GM19193 (cell line): Measurements from ENCODE around the gene SAPCD2.
A peak's percentile ranks its signal among the peaks of the same experiment; 100 is the strongest.

Experiments
- POLR2A ChIP-seq: IDR thresholded peaks from 4 replicates; pipeline ENCODE4 v1.6.1; 2011; ENCODE audit not compliant: insufficient read depth, insufficient read length; ENCODE audit errors: extremely low read depth

SAPCD2 gene, protein sequence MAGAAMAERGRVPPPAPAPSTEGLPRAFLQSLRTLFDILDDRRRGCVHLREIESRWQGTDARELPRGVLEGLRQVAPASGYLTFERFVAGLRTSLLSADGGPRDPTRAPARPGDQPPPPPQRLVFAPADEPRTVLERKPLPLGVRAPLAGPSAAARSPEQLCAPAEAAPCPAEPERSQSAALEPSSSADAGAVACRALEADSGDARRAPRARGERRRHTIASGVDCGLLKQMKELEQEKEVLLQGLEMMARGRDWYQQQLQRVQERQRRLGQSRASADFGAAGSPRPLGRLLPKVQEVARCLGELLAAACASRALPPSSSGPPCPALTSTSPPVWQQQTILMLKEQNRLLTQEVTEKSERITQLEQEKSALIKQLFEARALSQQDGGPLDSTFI

DNA sequence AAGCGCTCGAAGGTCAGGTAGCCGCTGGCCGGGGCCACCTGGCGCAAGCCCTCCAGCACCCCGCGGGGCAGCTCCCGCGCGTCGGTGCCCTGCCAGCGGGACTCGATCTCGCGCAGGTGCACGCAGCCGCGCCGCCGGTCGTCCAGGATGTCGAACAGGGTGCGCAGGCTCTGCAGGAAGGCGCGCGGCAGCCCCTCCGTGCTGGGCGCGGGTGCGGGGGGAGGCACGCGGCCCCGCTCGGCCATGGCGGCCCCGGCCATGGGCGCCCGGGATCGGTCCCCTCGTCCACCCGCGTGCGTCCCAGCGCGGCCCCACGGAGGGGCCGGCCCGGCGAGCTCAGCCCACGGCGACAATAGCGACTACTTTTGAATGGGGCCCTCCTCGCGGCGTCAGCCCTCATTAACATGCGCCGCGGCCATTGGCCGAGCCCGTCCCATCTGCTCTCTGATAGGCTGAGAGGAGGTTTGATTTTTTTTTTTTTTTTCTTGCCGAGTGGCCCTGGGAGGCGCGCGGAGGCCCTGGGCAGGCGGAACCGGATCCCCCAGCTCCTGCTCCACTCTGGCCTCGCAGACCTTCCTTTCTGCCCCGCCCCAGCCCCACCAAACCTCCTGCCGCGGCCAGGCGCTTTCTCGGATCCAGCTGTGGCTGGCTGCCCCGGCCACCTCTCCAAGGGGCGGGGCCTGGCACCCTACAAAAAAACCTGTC is at the start of gene SAPCD2:
Gene SAPCD2 (minus strand): TSS at position 357 of the 705 bp plus-strand sequence. CDS start 97 bp downstream, at position 260.
- peak; percentile 62 for TF ChIP-seq POLR2A

DNA sequence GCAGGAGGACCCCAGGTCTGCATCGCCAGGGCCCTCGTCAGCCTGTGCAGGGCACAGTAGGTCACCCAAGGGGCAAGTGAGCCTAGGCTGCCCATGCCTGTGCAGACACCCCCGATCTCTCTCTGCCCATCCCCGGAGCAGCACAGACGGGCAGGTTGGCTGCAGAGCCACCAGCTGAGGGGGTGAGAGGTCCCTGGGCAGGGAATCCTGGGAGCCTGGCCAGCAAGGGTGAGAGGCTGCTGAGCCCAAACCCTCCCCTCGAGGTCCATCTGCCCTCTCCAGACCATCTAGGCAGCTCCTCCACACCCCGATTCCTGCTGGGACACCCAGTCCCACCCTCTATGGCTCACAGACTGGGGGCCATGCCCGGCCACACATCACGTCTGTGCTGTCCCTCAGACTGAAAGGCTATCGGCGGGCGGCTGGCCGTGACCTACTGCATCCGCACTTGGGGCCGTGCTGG is 46.9 kb upstream of the SAPCD2 start:
- TF ChIP-seq POLR2A: no peak

DNA sequence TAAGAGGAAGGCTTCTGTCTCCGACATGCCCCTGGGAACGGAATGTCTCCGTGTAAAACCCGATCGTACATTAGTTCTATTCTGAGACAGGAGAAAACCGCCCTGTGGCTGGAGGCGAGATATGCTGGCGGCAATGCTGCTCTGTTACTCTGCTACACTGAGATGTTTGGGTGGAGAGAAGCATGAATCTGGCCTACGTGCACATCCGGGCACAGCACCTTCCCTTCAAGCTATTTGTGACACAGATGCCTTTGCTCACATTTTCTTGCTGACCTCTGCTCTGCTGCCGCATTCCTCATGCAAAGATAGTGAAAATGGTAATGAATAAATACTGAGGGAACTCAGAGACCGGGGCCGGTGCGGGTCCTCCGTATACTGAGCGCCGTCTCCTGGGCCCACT is 46.4 kb upstream of the SAPCD2 start:
- no peak for TF ChIP-seq POLR2A

DNA sequence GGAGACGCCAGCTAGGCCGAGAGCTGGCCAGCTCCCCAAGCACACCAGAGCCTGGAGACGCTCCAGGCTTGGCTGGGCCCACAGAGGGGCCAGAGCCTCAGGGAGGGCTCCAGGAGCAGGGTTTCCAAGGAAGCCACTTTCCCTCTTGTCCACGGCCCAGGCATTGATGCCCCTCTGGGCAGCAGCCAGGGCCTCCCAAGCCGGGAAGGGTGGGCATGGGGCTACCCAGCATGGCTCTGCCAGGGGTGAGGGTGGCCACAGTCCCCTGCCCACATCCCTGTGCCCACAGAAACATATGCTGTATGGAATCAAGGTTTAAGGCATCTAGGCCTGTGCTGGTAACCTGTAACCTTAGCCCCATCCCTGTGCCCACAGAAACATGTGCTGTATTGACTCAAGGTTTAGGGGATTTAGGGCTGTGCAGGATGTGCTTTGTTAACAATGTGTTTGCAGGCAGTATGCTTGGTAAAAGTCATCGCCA is 45.7 kb upstream of the SAPCD2 start:
- TF ChIP-seq POLR2A: no peak

DNA sequence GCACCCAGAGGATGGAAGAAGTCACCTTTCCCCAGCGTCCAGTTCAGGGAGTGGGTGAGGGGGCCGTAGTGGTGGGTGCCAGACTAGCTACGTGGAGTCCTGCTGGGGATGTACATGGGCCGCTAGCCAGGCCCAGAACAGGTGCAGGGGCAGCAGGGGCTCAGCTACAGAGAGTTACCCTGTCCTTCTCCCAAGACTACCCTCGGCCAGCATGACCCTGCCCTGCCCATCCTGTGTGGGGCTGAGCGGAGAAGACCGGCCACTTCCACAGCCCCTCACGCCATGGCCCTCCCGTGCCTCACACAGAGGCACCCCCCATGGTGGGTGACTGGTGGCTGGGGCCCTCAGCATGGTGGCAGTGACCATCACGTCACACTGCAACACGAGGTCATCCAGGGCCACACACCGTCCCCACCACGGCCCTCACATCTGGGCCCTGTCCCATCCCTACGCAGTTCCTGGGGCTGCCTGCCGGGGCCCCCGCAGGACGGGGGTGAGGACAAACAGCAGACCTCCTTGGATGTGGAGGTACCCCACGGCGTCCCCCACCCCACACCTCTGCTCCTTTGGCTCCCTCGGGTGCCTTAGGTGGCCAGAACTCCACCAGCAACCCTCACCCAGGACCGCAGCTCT is 45.2 kb upstream of the SAPCD2 start:
- TF ChIP-seq POLR2A: no peak

DNA sequence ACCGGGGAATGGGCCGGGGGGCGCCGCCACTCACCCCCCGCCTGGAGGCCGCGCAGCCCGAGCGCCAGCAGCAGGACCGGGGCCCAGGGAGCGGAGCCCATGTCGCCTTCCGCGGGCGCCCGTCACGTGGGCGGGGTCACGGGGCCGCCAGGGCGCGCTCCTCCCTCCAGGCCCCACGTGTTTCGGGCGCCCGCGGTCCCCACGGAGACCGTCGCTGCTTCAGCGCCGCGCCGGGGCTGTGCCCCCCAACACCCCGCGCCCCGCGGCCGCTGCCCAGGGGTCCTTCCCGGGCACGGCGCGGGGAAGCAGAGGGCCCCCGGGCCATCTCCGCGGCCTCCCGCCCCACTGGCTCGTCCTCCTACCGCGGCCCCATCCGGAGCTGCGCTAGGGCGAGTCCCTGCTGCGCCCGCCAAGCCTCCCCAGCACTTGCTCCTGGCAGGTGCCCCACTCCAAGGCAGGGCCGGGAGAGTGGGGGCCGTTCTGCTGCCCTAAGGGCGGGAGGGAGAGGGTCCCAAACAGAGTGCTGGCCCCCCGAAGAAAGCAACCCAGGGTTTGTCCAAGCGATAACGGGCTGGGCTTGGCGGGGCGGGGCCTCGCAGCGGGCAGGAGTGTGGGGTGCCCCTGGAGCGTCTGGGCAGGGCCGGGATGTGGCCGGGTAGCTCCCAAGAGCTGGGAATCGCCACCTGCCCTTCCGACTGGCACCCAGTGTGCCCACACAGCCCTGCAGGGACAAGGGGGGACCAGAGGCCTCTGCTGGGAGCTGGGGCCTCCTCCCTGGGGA is 44.4 kb upstream of the SAPCD2 start, which contains the start of gene DPP7:
Gene DPP7 (minus strand): TSS at position 121 of the 781 bp plus-strand sequence. CDS start 20 bp downstream, at position 101.
- peak; percentile 73 for TF ChIP-seq POLR2A

DNA sequence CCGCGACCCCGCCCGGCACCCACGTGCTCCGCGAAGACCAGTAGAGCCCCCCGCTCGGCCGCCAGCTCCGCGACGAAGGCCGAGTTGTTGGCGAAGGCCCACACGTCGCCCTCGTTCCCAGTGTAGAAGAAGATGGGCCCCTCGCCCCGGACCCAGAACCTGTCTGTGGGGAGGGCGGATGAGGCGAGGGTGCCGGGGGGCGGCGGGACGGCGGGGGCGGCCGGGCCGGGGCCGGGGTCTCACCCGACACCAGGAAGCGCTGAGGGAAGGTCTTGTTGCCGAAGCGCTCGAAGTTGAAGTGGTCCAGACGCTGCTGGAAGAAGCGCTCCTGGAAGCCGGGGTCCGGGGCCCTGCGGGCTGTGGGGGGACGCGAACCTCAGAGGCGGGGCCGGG is 43.9 kb upstream of the SAPCD2 start:
- no peak for TF ChIP-seq POLR2A

DNA sequence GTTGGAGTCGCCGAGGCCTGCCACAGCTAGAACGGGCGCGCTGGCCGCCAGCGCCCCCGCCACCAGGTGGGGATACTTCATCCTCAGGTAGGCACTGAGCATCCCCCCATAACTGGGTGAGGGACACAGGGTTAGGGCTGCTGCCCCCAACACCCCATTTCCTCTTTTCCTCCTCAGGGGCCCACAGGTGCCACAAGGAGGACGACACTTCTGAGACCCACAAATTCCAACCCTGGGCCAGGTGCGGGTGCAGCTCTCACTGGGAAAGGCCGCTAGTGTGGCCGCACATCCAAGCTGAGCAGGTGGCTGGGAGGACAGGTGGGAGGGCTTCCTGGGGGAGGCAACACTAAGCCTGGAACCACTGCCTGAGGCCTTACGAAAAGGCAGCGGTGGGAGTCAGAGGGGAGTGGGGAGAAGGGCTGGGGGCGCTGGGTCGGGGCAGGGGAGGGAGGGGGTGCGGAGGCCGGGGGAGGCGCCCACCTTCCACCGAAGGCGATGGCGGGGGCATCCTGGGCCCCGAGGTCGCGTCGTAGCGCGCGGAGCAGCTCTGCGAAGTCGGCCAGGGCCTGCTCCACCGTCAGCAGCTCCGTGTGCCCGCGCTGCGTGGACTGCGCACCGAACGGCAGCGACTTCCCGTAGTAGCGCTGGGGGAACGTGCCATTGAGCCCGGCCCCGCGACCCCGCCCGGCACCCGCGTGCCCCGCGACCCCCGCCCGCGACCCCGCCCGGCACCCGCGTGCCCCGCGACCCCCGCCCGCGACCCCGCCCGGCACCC is 43.2 kb upstream of the SAPCD2 start:
- TF ChIP-seq POLR2A: no peak

DNA sequence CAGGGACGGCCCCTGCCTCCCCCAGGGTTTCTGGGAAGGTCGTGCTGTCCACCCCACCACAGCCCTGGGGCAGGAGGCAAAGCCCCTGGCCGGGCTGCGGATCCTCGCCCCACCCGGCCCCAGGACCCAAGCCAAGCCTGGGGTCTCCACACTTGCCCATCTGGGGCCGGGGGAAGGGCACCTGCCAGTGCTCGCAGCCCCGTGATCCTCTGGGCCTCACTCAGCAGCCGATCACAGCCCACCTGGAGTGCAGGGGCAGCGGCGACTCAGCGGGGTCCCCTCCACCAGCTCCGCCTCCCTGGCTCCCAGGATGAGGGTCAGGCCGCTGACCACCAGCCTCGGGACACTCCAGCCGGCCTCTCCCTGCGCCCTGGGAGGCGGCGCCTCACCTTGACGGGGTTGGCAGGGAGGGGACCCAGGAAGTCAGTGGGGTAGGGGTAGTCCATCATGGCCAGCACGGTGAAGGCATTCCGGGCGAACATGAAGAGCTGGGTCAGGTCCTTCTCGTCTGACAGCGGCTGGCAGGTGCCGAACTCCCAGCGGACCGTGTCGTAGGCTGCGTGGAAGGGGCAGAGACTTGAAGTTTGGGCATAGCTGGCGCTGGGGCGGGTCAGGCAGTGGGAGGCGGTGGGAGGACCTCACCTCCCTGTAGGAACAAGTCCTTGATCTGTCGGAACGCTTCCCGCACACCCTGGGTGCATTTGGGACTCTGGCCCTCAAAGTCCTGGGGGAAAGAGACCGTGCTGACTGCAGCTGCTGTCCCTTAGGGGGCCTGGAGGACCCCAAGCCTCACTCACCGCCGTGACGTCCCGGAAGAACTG is 42.4 kb upstream of the SAPCD2 start:
- TF ChIP-seq POLR2A: no peak

DNA sequence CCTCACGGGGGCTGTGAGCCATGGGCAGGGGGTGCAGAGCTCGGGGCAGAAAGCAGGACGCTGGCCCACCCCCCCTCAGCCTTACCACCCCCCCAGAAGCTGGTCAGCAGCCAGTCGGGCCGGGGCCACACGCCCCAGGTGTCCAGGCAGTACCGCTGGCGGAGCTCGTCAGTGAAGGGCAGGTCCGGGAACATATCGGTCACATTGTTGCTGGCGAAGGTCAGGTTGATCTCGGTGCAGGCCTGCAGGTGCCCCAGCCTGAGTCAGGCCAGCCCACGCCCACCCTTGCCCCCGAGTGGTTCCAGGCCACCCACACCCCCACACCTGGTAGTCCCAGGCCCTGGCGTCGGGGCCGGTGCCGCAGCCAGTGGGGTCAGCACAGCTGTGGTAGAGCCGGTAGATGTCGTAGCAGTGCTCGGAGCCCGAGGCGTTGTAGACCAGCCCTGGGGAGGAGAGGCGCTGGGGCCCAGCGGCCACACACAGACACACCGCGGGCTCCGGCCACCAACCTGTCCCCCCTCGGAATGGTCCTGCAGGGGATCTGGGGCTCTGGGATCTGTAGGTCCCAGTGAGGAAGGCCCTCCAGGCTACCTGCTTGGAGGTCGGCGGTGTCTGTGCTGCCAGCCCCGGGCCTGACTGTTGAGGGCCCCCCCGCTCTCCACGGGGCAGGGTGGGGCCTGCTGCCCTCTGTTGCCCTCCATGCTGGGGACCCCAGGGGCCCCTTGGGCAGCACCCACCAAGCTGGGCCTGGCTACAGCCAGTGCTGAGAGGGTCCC is 41.6 kb upstream of the SAPCD2 start:
- no peak for TF ChIP-seq POLR2A

DNA sequence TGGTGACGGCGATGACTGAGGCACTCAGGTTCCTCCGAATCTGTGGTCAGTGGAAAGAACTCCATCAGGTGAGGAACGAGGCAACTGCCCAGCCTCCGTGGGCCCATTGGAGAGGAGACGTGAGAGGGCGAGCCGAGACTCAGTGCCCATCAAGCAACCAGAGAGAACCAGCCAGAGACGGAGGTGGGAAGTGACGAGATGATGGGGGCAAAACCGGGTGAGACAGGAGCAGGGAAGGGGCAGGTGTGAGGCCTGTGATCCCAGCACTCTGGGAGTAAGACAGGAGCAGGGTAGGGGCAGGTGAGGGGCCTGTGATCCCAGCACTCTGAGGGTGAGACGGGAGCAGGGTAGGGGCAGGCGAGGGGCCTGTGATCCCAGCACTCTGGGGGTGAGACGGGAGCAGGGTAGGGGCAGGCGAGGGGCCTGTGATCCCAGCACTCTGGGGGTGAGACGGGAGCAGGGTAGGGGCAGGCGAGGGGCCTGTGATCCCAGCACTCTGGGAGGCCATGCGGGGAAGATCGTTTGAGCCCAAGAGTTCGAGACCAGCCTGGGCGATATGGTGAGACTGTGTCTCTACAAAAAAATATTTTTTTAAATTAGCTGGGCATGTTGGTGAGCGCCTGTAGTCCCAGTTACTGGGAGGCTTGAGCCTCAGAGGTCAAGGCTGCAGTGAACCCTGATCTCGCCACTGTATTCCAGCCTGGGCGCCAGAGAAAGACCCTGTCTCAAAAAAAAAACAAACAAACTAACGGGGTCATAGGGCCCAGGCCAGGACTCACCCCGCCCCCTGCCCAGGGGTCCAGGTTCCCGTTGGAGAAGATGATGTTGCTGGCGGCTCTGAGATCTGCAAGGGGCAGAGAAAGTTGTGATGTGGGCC is 40.8 kb upstream of the SAPCD2 start:
- no peak for TF ChIP-seq POLR2A
